Testis (tissue), 3 donors: ENCODE results near the gene EDEM2. TPM values are rescaled to one million over a fixed set of nuclear protein-coding genes. Genes with fewer than 3 reads are reported as not detected.

Source experiments
- DNase-seq: peaks from one replicate; pipeline ENCODE4 v3.0.0-alpha.2; 2019
- H3K27ac ChIP-seq, 2 donors: fragments of 200-600 bp; sonication (generic); one replicate each; pipeline ENCODE4 v1.5.1; 2019
- H3K27me3 ChIP-seq: fragments of 200-600 bp; sonication (generic); one replicate; pipeline ENCODE4 v1.5.1; 2019
- H3K36me3 ChIP-seq: fragments of 200-600 bp; sonication (generic); one replicate; pipeline ENCODE4 v1.5.1; 2017; ENCODE audit warnings: low read depth; ENCODE audit errors: missing control alignments
- H3K4me1 ChIP-seq: fragments of 200-600 bp; sonication (generic); one replicate; pipeline ENCODE4 v1.5.1; 2019
- H3K4me3 ChIP-seq, 2 donors: fragments of 200-600 bp; sonication (generic); one replicate each; pipeline ENCODE4 v1.5.1; 2017 to 2019
- H3K9me3 ChIP-seq: fragments of 200-600 bp; sonication (generic); one replicate; pipeline ENCODE4 v1.5.1; 2017
- CTCF ChIP-seq, 3 experiments: fragments of 450-650 bp in 2 of 3; fragments of 200-600 bp in 1 of 3; sonication (generic) in 1 of 3; IDR thresholded peaks; one replicate each; pipeline ENCODE4 v1.5.1; 2016 to 2019; ENCODE audit warnings: antibody characterized with exemption in 3 of 3, mild to moderate bottlenecking in 2 of 3, moderate library complexity in 1 of 3
- POLR2A ChIP-seq: fragments of 450-650 bp; IDR thresholded peaks from one replicate; pipeline ENCODE4 v1.6.1; 2017; ENCODE audit warnings: antibody characterized with exemption, mild to moderate bottlenecking, moderate library complexity
- WGBS, 2 donors: methylation state at CpG; one replicate each; pipeline ENCODE4 v1.1.5; 2018; 5-methylcytosine and 5-hydroxymethylcytosine counted together
- intact Hi-C: fragments of 100-400 bp; cut with DNase I; formaldehyde crosslinking; loops from one replicate; pipeline ENCODE4 v1.15.1; 2023; ENCODE audit warnings: low total_unique reads
- polyA plus RNA-seq: library from polyadenylated mRNA; stranded (reverse); fragments of 350-450 nt; fragmentation: Illumina TruSeq; extraction: RNeasy Lipid Tissue Mini Kit (QIAGEN cat#74804); gene quantifications from one replicate; pipeline ENCODE4 v1.2.3, GENCODE V29; 2014; ENCODE audit warnings: low read depth, low replicate concordance; ENCODE audit not compliant: insufficient read depth
- total RNA-seq, 2 donors: library from RNA; depleted of rRNA; stranded (reverse); fragments of >200 nt; gene quantifications; one replicate each; pipeline ENCODE4 v1.2.3, GENCODE V29; 2016

EDEM2 gene
- total and polyA plus RNA-seq, 3 donors from 2014 or later = 14.0 to 16.9 (median 15.7) TPM

DNA sequence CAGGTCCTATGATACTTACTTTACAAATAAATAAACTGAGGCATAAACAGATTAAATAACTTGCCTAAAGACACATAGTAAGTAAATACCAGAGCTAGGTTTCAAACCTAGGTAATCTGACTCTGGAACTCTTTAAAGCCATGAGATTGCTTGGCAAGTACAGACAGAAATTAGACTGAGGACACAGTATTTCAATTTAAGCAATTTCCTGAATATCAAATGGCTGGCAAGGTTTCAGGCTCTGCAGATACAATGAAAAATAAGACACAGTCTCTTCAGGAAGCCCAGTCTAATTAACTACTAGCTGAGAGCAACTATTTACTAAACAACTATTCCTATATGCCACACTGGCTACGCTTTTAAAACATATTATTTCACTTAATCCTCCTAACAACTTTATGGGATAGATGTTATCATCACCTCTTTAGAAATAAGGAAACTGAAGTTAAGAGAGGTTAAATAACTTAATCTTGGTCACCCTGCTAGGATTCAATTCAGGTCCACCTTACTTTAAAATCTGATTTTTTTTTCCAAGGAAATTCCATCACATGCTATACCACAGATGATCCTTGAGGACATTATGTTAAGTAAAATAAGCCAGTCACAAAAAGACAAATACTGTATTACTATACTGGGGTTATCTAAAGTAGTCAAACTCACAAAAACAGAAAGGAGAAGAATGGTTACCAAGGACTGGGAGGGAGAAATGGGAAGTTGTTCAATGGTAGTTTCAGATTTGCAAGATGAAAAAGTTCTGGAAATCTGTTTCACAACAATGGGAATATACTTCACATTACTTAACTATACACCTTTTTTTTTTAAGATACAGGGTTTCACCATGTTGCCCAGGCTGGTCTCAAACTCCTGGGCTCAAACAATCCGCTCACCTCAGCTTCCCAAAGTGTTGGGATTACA, 58.6 kb downstream of the EDEM2 start:
- H3K36me3 ChIP-seq = no peaks in the 10 kb centered on the region
- DNase-seq = no peak
- no peak overlapping the region for H3K4me3 ChIP-seq
- TF ChIP-seq CTCF (IDR thresholded peaks at IDR 0.05) (no peak), POLR2A (no peak)
- H3K4me1 ChIP-seq = peaks cover 8% of the 10 kb centered on the region
- no peak overlapping the region for H3K27ac ChIP-seq
- H3K27me3 ChIP-seq = no peaks in the 10 kb centered on the region
- H3K9me3 ChIP-seq = no peaks in the 10 kb centered on the region
- intact Hi-C loops = no loop called here
- WGBS, 2 donors = 92 to 97% methylated on average over 2 of the region's 2 CpGs

GRCh38 chr20:35087791-35088190, 59.3 kb downstream of the EDEM2 start:
- TF ChIP-seq CTCF (IDR thresholded peaks at IDR 0.05) (no peak), POLR2A (no peak)
- no peak for DNase-seq
- Histone ChIP-seq H3K27ac (no peak overlapping the region), H3K4me1 (peaks cover 8% of the 10 kb centered on the region), H3K9me3 (no peaks in the 10 kb centered on the region), H3K27me3 (no peaks in the 10 kb centered on the region), H3K36me3 (no peaks in the 10 kb centered on the region), H3K4me3 (no peak overlapping the region)
- 74 to 78% methylated on average over 5 of the region's 5 CpGs for WGBS, 2 donors
- intact Hi-C loops = no loop called here

- no peak for DNase-seq
- intact Hi-C loops = no loop called here
- WGBS, 2 donors = 80 to 85% methylated on average over 5 of the region's 5 CpGs
These were observed 59.8 kb downstream of the EDEM2 start for GRCh38 chr20:35087355-35087754.

GRCh38 chr20:35085477-35086225, 61.5 kb downstream of the EDEM2 start:
- no peaks in the 10 kb centered on the region for H3K27me3 ChIP-seq
- no peaks in the 10 kb centered on the region for H3K4me1 ChIP-seq
- TF ChIP-seq CTCF (IDR thresholded peaks at IDR 0.05) (no peak), POLR2A (no peak)
- intact Hi-C loops = no loop called here
- H3K9me3 ChIP-seq = no peaks in the 10 kb centered on the region
- no peak overlapping the region for H3K27ac ChIP-seq
- H3K4me3 ChIP-seq = no peak overlapping the region
- 84 to 90% methylated on average over 11 of the region's 11 CpGs for WGBS, 2 donors
- DNase-seq = no peak
- no peaks in the 10 kb centered on the region for H3K36me3 ChIP-seq

More at GRCh38 chr20:35087355-35087754, 59.8 kb downstream of the EDEM2 start:
- TF ChIP-seq CTCF (IDR thresholded peaks at IDR 0.05) = no peak
- TF ChIP-seq POLR2A = no peak
- Histone ChIP-seq H3K27me3 (no peaks in the 10 kb centered on the region), H3K4me1 (peaks cover 8% of the 10 kb centered on the region), H3K9me3 (no peaks in the 10 kb centered on the region), H3K36me3 (no peaks in the 10 kb centered on the region), H3K4me3 (no peak overlapping the region), H3K27ac (no peak overlapping the region)
